ENCODE results near the gene ITPR1.

The ITPR1 gene

DNA sequence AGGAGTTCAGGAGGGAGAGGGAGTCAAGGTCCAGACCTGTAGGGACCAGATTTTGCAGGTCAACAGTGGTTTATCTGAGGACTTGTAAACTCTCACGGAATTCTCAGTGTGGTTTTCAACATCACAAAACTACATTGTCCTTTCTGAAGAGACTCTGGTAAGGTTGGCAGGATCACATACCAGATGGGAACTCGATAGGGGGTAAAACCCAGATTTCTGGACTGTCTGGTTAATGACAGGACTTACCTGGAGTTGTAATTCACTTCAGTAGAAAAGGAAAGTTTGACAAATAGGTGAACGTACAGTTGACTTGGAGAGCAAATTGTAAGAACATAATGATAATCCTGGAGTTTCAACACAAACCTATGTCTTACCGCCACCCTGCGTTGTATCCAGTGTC, 5.3 kb downstream of the ITPR1 start:
- TF ChIP-seq POLR2AphosphoS5 (IDR thresholded peaks at IDR 0.05; ENCODE audit: low read depth, low read length) (no peak), SIN3A (IDR thresholded peaks at IDR 0.05; ENCODE audit: borderline replicate concordance, insufficient read depth, low read length) (no peak), TAF1 (IDR thresholded peaks at IDR 0.05; ENCODE audit: borderline replicate concordance, insufficient read depth, low read length) (no peak), FOXP2 (optimal IDR thresholded peaks at IDR 0.05; ENCODE audit: borderline replicate concordance, extremely low read depth, extremely low read length, insufficient read depth) (no peak)
- TF ChIP-seq, protein P1, sequence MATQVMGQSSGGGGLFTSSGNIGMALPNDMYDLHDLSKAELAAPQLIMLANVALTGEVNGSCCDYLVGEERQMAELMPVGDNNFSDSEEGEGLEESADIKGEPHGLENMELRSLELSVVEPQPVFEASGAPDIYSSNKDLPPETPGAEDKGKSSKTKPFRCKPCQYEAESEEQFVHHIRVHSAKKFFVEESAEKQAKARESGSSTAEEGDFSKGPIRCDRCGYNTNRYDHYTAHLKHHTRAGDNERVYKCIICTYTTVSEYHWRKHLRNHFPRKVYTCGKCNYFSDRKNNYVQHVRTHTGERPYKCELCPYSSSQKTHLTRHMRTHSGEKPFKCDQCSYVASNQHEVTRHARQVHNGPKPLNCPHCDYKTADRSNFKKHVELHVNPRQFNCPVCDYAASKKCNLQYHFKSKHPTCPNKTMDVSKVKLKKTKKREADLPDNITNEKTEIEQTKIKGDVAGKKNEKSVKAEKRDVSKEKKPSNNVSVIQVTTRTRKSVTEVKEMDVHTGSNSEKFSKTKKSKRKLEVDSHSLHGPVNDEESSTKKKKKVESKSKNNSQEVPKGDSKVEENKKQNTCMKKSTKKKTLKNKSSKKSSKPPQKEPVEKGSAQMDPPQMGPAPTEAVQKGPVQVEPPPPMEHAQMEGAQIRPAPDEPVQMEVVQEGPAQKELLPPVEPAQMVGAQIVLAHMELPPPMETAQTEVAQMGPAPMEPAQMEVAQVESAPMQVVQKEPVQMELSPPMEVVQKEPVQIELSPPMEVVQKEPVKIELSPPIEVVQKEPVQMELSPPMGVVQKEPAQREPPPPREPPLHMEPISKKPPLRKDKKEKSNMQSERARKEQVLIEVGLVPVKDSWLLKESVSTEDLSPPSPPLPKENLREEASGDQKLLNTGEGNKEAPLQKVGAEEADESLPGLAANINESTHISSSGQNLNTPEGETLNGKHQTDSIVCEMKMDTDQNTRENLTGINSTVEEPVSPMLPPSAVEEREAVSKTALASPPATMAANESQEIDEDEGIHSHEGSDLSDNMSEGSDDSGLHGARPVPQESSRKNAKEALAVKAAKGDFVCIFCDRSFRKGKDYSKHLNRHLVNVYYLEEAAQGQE (IDR thresholded peaks at IDR 0.05; ENCODE audit: insufficient read depth in 1 of 2, low read depth in 2 of 2, low read length in 2 of 2) = no peak

DNA sequence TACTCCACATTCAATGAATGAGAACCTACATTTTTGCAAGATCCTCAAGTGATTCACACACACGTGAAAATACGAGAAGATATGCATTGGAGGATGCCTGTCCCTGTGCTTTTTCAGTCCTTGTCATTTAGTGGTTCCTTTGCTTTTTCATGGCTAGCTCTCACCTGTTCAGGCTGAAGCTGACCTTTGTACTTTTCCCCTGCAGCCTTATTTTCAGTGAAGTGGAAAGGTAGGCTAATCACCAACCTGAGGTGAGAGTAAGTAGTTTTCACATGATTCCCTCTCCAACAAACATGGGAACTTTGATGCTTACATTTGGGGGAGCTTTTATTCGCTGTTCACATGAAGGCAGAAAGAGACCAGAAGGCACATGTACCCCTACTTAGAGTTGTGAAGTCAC, 8.3 kb downstream of the ITPR1 start:
- TF ChIP-seq TAF1 (IDR thresholded peaks at IDR 0.05; ENCODE audit: borderline replicate concordance, insufficient read depth, low read length) (no peak), SIN3A (IDR thresholded peaks at IDR 0.05; ENCODE audit: borderline replicate concordance, insufficient read depth, low read length) (no peak), POLR2AphosphoS5 (IDR thresholded peaks at IDR 0.05; ENCODE audit: low read depth, low read length) (no peak)

GRCh38 chr3:4501927-4502326, 8.8 kb downstream of the ITPR1 start:
- TF ChIP-seq SIN3A (IDR thresholded peaks at IDR 0.05; ENCODE audit: borderline replicate concordance, insufficient read depth, low read length) = no peak
- no peak for TF ChIP-seq TAF1 (IDR thresholded peaks at IDR 0.05; ENCODE audit: borderline replicate concordance, insufficient read depth, low read length)
- TF ChIP-seq FOXP2 (optimal IDR thresholded peaks at IDR 0.05; ENCODE audit: borderline replicate concordance, extremely low read depth, extremely low read length, insufficient read depth) = no peak
- no peak for TF ChIP-seq POLR2AphosphoS5 (IDR thresholded peaks at IDR 0.05; ENCODE audit: low read depth, low read length)
- TF ChIP-seq, protein P1 (IDR thresholded peaks at IDR 0.05; ENCODE audit: insufficient read depth in 1 of 2, low read depth in 2 of 2, low read length in 2 of 2) = no peak

GRCh38 chr3:4503050-4503449, 9.9 kb downstream of the ITPR1 start:
- TF ChIP-seq SIN3A (IDR thresholded peaks at IDR 0.05; ENCODE audit: borderline replicate concordance, insufficient read depth, low read length) (no peak), POLR2AphosphoS5 (IDR thresholded peaks at IDR 0.05; ENCODE audit: low read depth, low read length) (no peak), TAF1 (IDR thresholded peaks at IDR 0.05; ENCODE audit: borderline replicate concordance, insufficient read depth, low read length) (no peak), FOXP2 (optimal IDR thresholded peaks at IDR 0.05; ENCODE audit: borderline replicate concordance, extremely low read depth, extremely low read length, insufficient read depth) (no peak)
- TF ChIP-seq, protein P1 (IDR thresholded peaks at IDR 0.05; ENCODE audit: insufficient read depth in 1 of 2, low read depth in 2 of 2, low read length in 2 of 2) = no peak

DNA sequence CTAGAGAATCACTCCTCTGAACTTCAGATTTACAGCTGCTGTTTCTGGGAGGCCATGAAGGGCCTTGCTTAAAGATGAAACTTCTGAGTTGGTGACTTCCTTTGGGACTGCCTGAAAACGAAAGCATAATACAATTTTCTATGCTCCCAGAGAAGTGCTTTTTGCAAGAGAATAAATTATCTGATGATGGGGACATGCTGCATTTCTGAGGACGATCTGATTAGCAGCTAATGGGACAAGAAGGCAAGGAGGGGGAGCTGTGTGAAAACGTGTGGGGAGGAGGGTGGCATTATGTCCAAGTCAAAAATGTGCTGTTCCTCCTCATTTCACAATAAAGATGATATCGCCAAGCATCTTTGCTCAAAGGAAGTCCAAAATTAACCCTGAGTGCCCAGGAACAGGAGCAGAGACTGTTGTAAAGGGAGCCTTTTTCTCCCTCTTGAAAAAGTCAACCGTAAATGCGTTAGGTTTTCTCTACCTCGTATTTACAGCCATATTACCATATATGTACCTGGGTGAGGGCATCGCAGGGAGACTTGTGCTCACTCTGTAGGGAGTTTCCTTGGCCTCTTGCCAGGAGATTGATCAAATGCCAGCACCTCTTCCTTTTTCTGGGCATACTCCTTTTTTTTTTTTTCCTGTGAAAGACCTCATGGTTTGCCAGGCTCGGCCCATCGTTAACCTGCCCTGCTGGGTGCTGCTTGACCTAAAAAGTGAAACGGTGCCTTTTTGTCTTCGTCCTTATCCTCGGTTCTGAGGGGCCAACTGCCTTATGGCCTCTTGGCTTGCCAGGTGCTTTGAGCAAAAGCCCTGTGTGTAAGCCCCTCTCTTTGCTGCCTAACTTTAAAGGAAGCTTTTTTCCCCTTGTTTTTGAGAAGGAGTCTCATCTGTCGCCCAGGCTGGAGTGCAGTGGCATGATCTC, 11.5 kb downstream of the ITPR1 start:
- TF ChIP-seq, protein P1 (IDR thresholded peaks at IDR 0.05; ENCODE audit: insufficient read depth in 1 of 2, low read depth in 2 of 2, low read length in 2 of 2) = no peak
- no peak for TF ChIP-seq TAF1 (IDR thresholded peaks at IDR 0.05; ENCODE audit: borderline replicate concordance, insufficient read depth, low read length)
- no peak for TF ChIP-seq POLR2AphosphoS5 (IDR thresholded peaks at IDR 0.05; ENCODE audit: low read depth, low read length)
- TF ChIP-seq SIN3A (IDR thresholded peaks at IDR 0.05; ENCODE audit: borderline replicate concordance, insufficient read depth, low read length) = no peak
- no peak for TF ChIP-seq FOXP2 (optimal IDR thresholded peaks at IDR 0.05; ENCODE audit: borderline replicate concordance, extremely low read depth, extremely low read length, insufficient read depth)

Data from PFSK-1 (cell line).